Muscle layer of colon (tissue), 2 donors: ENCODE data around the gene PCGF1.

Source experiments
- H3K27ac ChIP-seq: one replicate; pipeline ENCODE4 v1.7.0; 2013; ENCODE audit warnings: low read depth, mild to moderate bottlenecking, low read length, moderate library complexity
- H3K27me3 ChIP-seq, 2 donors: one replicate each; pipeline ENCODE4 v1.7.0; 2013; ENCODE audit warnings: low read length in 2 of 2, mild to moderate bottlenecking in 2 of 2; ENCODE audit not compliant: insufficient read depth in 2 of 2, control insufficient read depth in 1 of 2
- H3K36me3 ChIP-seq: one replicate; pipeline ENCODE4 v1.7.0; 2013; ENCODE audit warnings: mild to moderate bottlenecking, low read length; ENCODE audit not compliant: insufficient read depth
- H3K4me1 ChIP-seq: one replicate; pipeline ENCODE4 v1.7.0; 2013; ENCODE audit warnings: mild to moderate bottlenecking, low read length; ENCODE audit not compliant: insufficient read depth
- H3K4me3 ChIP-seq, 2 donors: one replicate each; pipeline ENCODE4 v1.7.0; 2013; ENCODE audit warnings: low read length in 2 of 2, low read depth in 1 of 2, mild to moderate bottlenecking in 1 of 2, moderate library complexity in 1 of 2
- H3K9ac ChIP-seq: one replicate; pipeline ENCODE4 v1.7.0; 2013; ENCODE audit warnings: low read length
- H3K9me3 ChIP-seq: one replicate; pipeline ENCODE4 v1.7.0; 2013; ENCODE audit warnings: mild to moderate bottlenecking, low read length
- donor health status: abdominal sarcoma.
- donor health status: Adenocarcinoma of cecum.

The PCGF1 gene

GRCh38 chr2:74511104-74511989 lies 3.9 kb upstream of the PCGF1 start:
- no peak overlapping the region for H3K4me3 ChIP-seq
- peaks cover 19% of the 10 kb centered on the region for H3K4me1 ChIP-seq
- no peak overlapping the region for H3K27ac ChIP-seq
- no peak overlapping the region for H3K9ac ChIP-seq
- H3K36me3 ChIP-seq = no peaks in the 10 kb centered on the region
- peaks cover 39 to 63% of the 10 kb centered on the region in 2 donors for H3K27me3 ChIP-seq
- no peaks in the 10 kb centered on the region for H3K9me3 ChIP-seq

GRCh38 chr2:74510272-74510671 lies 2.8 kb upstream of the PCGF1 start:
- Histone ChIP-seq H3K9me3 (no peaks in the 10 kb centered on the region), H3K4me1 (peaks cover 29% of the 10 kb centered on the region), H3K4me3 (no peak overlapping the region), H3K27me3 (peaks cover 31 to 53% of the 10 kb centered on the region in 2 donors), H3K9ac (no peak overlapping the region), H3K36me3 (peaks cover 3% of the 10 kb centered on the region), H3K27ac (no peak overlapping the region)

GRCh38 chr2:74507926-74508520 lies 528 bp upstream of the PCGF1 start:
- peak overlapping the region; percentile 89 for H3K27ac ChIP-seq
- peaks cover 21 to 50% of the 10 kb centered on the region in 2 donors for H3K27me3 ChIP-seq
- no peaks in the 10 kb centered on the region for H3K9me3 ChIP-seq
- peaks cover 24% of the 10 kb centered on the region for H3K4me1 ChIP-seq
- H3K9ac ChIP-seq = no peak overlapping the region
- H3K4me3 ChIP-seq = peak overlapping the region; percentile 75 to 77
- H3K36me3 ChIP-seq = peaks cover 14% of the 10 kb centered on the region

GRCh38 chr2:74505448-74506246 lies 1.8 kb downstream of the PCGF1 start:
- no peak overlapping the region for H3K27ac ChIP-seq
- H3K4me3 ChIP-seq = no peak overlapping the region
- peaks cover 10 to 53% of the 10 kb centered on the region in 2 donors for H3K27me3 ChIP-seq
- no peak overlapping the region for H3K9ac ChIP-seq
- peaks cover 24% of the 10 kb centered on the region for H3K4me1 ChIP-seq
- H3K9me3 ChIP-seq = no peaks in the 10 kb centered on the region
- H3K36me3 ChIP-seq = peaks cover 14% of the 10 kb centered on the region

GRCh38 chr2:74504591-74504990 lies 2.9 kb downstream of the PCGF1 start:
- Histone ChIP-seq H3K27ac (no peak overlapping the region), H3K27me3 (peaks cover 18 to 55% of the 10 kb centered on the region in 2 donors), H3K36me3 (peaks cover 14% of the 10 kb centered on the region), H3K4me3 (peak overlapping the region in 1 of 2 donors; percentile 45), H3K9me3 (no peaks in the 10 kb centered on the region), H3K4me1 (peaks cover 24% of the 10 kb centered on the region), H3K9ac (no peak overlapping the region)

- Histone ChIP-seq H3K4me1 (peaks cover 27% of the 10 kb centered on the region), H3K27ac (peak overlapping the region; percentile 45), H3K27me3 (peaks cover 18 to 62% of the 10 kb centered on the region in 2 donors)
Observed at GRCh38 chr2:74503506-74504475, 3.7 kb downstream of the PCGF1 start.

GRCh38 chr2:74502720-74503505 lies 4.6 kb downstream of the PCGF1 start:
- peaks cover 14% of the 10 kb centered on the region for H3K36me3 ChIP-seq
- H3K9ac ChIP-seq = no peak overlapping the region
- H3K9me3 ChIP-seq = no peaks in the 10 kb centered on the region
- no peak overlapping the region for H3K27ac ChIP-seq
- peaks cover 29% of the 10 kb centered on the region for H3K4me1 ChIP-seq
- H3K27me3 ChIP-seq = peaks cover 24 to 71% of the 10 kb centered on the region in 2 donors
- peak overlapping the region; percentile 43 to 45 for H3K4me3 ChIP-seq

More at GRCh38 chr2:74503506-74504475, 3.7 kb downstream of the PCGF1 start:
- peak overlapping the region; percentile 35 to 45 for H3K4me3 ChIP-seq
- no peak overlapping the region for H3K9ac ChIP-seq
- peaks cover 14% of the 10 kb centered on the region for H3K36me3 ChIP-seq
- H3K9me3 ChIP-seq = no peaks in the 10 kb centered on the region

- no peaks in the 10 kb centered on the region for H3K9me3 ChIP-seq
- H3K36me3 ChIP-seq = peaks cover 14% of the 10 kb centered on the region
- H3K27me3 ChIP-seq = peaks cover 29 to 78% of the 10 kb centered on the region in 2 donors
- H3K27ac ChIP-seq = no peak overlapping the region
- no peak overlapping the region for H3K9ac ChIP-seq
- peaks cover 33% of the 10 kb centered on the region for H3K4me1 ChIP-seq
- peak overlapping the region; percentile 43 to 45 for H3K4me3 ChIP-seq
Observed at GRCh38 chr2:74502147-74502719, 5.3 kb downstream of the PCGF1 start.

GRCh38 chr2:74501335-74502071 lies 6.0 kb downstream of the PCGF1 start:
- Histone ChIP-seq H3K36me3 (peaks cover 14% of the 10 kb centered on the region), H3K27me3 (peaks cover 29 to 82% of the 10 kb centered on the region in 2 donors), H3K4me3 (no peak overlapping the region), H3K9ac (no peak overlapping the region), H3K27ac (no peak overlapping the region), H3K4me1 (peaks cover 28% of the 10 kb centered on the region), H3K9me3 (no peaks in the 10 kb centered on the region)
